Activated T-helper 2 cell treated with anti-CD3 and anti-CD28 coated beads, Interferon-gamma antibody, Interleukin-2, Interleukin-4, amounts not matched to agents 10 μg/mL and 5 μg/mL and 100 μg/mL, durations not matched to agents 14 hours and 24 hours and 36 hours (primary cell): ENCODE results near the gene KCNJ13. TPM values are rescaled to one million over a fixed set of nuclear protein-coding genes. Genes with fewer than 3 reads are reported as not detected.

Experiments
- DNase-seq: peaks from one replicate; pipeline ENCODE4 v3.0.0; 2021; ENCODE audit warnings: low spot score
- H3K27ac Mint-ChIP-seq: one replicate; pipeline ENCODE4 v1.8.0; 2021; ENCODE audit warnings: mixed read lengths
- H3K27me3 Mint-ChIP-seq: one replicate; pipeline ENCODE4 v1.8.0; 2021; ENCODE audit warnings: low read depth, mixed read lengths
- H3K36me3 Mint-ChIP-seq: one replicate; pipeline ENCODE4 v1.8.0; 2021; ENCODE audit warnings: low read depth, mixed read lengths
- H3K4me1 Mint-ChIP-seq: one replicate; pipeline ENCODE4 v1.8.0; 2021; ENCODE audit warnings: low read depth, mixed read lengths
- H3K4me3 Mint-ChIP-seq: one replicate; pipeline ENCODE4 v1.8.0; 2021; ENCODE audit warnings: low read depth, mild to moderate bottlenecking, moderate library complexity, mixed read lengths
- H3K9me3 Mint-ChIP-seq: one replicate; pipeline ENCODE4 v1.8.0; 2021; ENCODE audit warnings: mixed read lengths
- intact Hi-C: fragments of 100-400 bp; cut with micrococcal nuclease; formaldehyde crosslinking; loops from one replicate; pipeline ENCODE4 v1.15.1; 2023
- total RNA-seq: library from RNA; stranded (reverse); gene quantifications from 2 replicates; pipeline ENCODE4 v1.2.3, GENCODE V29; 2022

KCNJ13 gene
- total RNA-seq, 1 donor from 2014 or later: not detected

- Mint-ChIP-seq H3K36me3 (peaks cover 71% of the 10 kb centered on the region), H3K4me1 (peaks cover 5% of the 10 kb centered on the region), H3K4me3 (no peak overlapping the region), H3K27me3 (no peaks in the 10 kb centered on the region), H3K9me3 (no peaks in the 10 kb centered on the region), H3K27ac (no peak overlapping the region)
- DNase-seq: no peak
- intact Hi-C loops: no loop called here
These were observed 12.7 kb upstream of the KCNJ13 start for GRCh38 chr2:232789082-232789481.

- H3K4me1 Mint-ChIP-seq: peaks cover 8% of the 10 kb centered on the region
- peaks cover 82% of the 10 kb centered on the region for H3K36me3 Mint-ChIP-seq
- H3K27ac Mint-ChIP-seq: no peak overlapping the region
- H3K4me3 Mint-ChIP-seq: no peak overlapping the region
- no peak for DNase-seq
- intact Hi-C loops: no loop called here
- H3K27me3 Mint-ChIP-seq: no peaks in the 10 kb centered on the region
- H3K9me3 Mint-ChIP-seq: no peaks in the 10 kb centered on the region
These were observed 11.4 kb upstream of the KCNJ13 start for GRCh38 chr2:232787806-232788205.

- Mint-ChIP-seq H3K36me3 (peaks cover 61% of the 10 kb centered on the region), H3K4me1 (peaks cover 18% of the 10 kb centered on the region), H3K27me3 (no peaks in the 10 kb centered on the region), H3K9me3 (no peaks in the 10 kb centered on the region), H3K27ac (no peak overlapping the region), H3K4me3 (no peak overlapping the region)
- intact Hi-C loops: no loop called here
- DNase-seq: no peak
These were observed 6.9 kb upstream of the KCNJ13 start for GRCh38 chr2:232783278-232783677.

- intact Hi-C loops: loop anchor here (1.0 kb wide), 1 partner anchor 57 kb away; no protein-coding TSS in a partner anchor
- Mint-ChIP-seq H3K27ac (peak overlapping the region; percentile 78), H3K4me3 (no peak overlapping the region), H3K27me3 (no peaks in the 10 kb centered on the region), H3K4me1 (peaks cover 13% of the 10 kb centered on the region), H3K9me3 (no peaks in the 10 kb centered on the region), H3K36me3 (peaks cover 50% of the 10 kb centered on the region)
- DNase-seq: peak; percentile 20
These were observed 5.4 kb upstream of the KCNJ13 start for GRCh38 chr2:232781765-232782164.

- H3K4me1 Mint-ChIP-seq: peaks cover 15% of the 10 kb centered on the region
- no peak overlapping the region for H3K4me3 Mint-ChIP-seq
- no peaks in the 10 kb centered on the region for H3K9me3 Mint-ChIP-seq
- H3K27ac Mint-ChIP-seq: no peak overlapping the region
- no peak for DNase-seq
- intact Hi-C loops: no loop called here
- H3K27me3 Mint-ChIP-seq: no peaks in the 10 kb centered on the region
- H3K36me3 Mint-ChIP-seq: peaks cover 41% of the 10 kb centered on the region
These were observed 3.6 kb upstream of the KCNJ13 start for GRCh38 chr2:232779934-232780333.

- Mint-ChIP-seq H3K27me3 (no peaks in the 10 kb centered on the region), H3K4me1 (peaks cover 17% of the 10 kb centered on the region), H3K4me3 (no peak overlapping the region), H3K27ac (no peak overlapping the region), H3K36me3 (peaks cover 41% of the 10 kb centered on the region), H3K9me3 (no peaks in the 10 kb centered on the region)
- DNase-seq: no peak
- intact Hi-C loops: no loop called here
These were observed 3.1 kb upstream of the KCNJ13 start for GRCh38 chr2:232779465-232779864.

GRCh38 chr2:232777276-232777675 lies 911 bp upstream of the KCNJ13 start:
- Mint-ChIP-seq H3K4me1 (peaks cover 25% of the 10 kb centered on the region), H3K27ac (no peak overlapping the region), H3K4me3 (no peak overlapping the region), H3K36me3 (peaks cover 39% of the 10 kb centered on the region), H3K27me3 (no peaks in the 10 kb centered on the region), H3K9me3 (no peaks in the 10 kb centered on the region)
- no peak for DNase-seq
- intact Hi-C loops: no loop called here

- peaks cover 31% of the 10 kb centered on the region for H3K4me1 Mint-ChIP-seq
- H3K36me3 Mint-ChIP-seq: peaks cover 53% of the 10 kb centered on the region
- no peak for DNase-seq
- H3K9me3 Mint-ChIP-seq: no peaks in the 10 kb centered on the region
- no peaks in the 10 kb centered on the region for H3K27me3 Mint-ChIP-seq
- intact Hi-C loops: no loop called here
- H3K27ac Mint-ChIP-seq: no peak overlapping the region
- H3K4me3 Mint-ChIP-seq: no peak overlapping the region
These were observed 2.5 kb downstream of the KCNJ13 start for GRCh38 chr2:232773815-232774214.

GRCh38 chr2:232772531-232772930 lies 3.8 kb downstream of the KCNJ13 start:
- intact Hi-C loops: no loop called here
- peaks cover 58% of the 10 kb centered on the region for H3K36me3 Mint-ChIP-seq
- H3K27ac Mint-ChIP-seq: peak overlapping the region; percentile 43
- H3K4me1 Mint-ChIP-seq: peaks cover 31% of the 10 kb centered on the region
- H3K27me3 Mint-ChIP-seq: no peaks in the 10 kb centered on the region
- no peak for DNase-seq
- H3K4me3 Mint-ChIP-seq: no peak overlapping the region
- H3K9me3 Mint-ChIP-seq: no peaks in the 10 kb centered on the region

- Mint-ChIP-seq H3K27me3 (no peaks in the 10 kb centered on the region), H3K4me3 (no peak overlapping the region), H3K9me3 (no peaks in the 10 kb centered on the region), H3K36me3 (peaks cover 58% of the 10 kb centered on the region), H3K4me1 (peaks cover 31% of the 10 kb centered on the region), H3K27ac (peak overlapping the region; percentile 47)
- intact Hi-C loops: no loop called here
- DNase-seq: no peak
These were observed 4.5 kb downstream of the KCNJ13 start for GRCh38 chr2:232771870-232772269.

- Mint-ChIP-seq H3K27me3 (no peaks in the 10 kb centered on the region), H3K36me3 (peaks cover 60% of the 10 kb centered on the region), H3K4me3 (no peak overlapping the region), H3K9me3 (no peaks in the 10 kb centered on the region), H3K27ac (no peak overlapping the region), H3K4me1 (peaks cover 38% of the 10 kb centered on the region)
- no peak for DNase-seq
- intact Hi-C loops: no loop called here
These were observed 6.2 kb downstream of the KCNJ13 start for GRCh38 chr2:232770207-232770606.

GRCh38 chr2:232767866-232768265 lies 8.5 kb downstream of the KCNJ13 start:
- Mint-ChIP-seq H3K4me1 (peaks cover 27% of the 10 kb centered on the region), H3K4me3 (no peak overlapping the region), H3K27me3 (no peaks in the 10 kb centered on the region), H3K27ac (no peak overlapping the region), H3K36me3 (peaks cover 53% of the 10 kb centered on the region), H3K9me3 (no peaks in the 10 kb centered on the region)
- no peak for DNase-seq
- intact Hi-C loops: loop anchor here (10.0 kb wide), 1 partner anchor 287 kb away; no protein-coding TSS in a partner anchor

- Mint-ChIP-seq H3K27me3 (no peaks in the 10 kb centered on the region), H3K36me3 (peaks cover 54% of the 10 kb centered on the region), H3K9me3 (no peaks in the 10 kb centered on the region), H3K4me1 (peaks cover 21% of the 10 kb centered on the region), H3K4me3 (no peak overlapping the region), H3K27ac (no peak overlapping the region)
- intact Hi-C loops: loop anchor here (5.0 to 10.0 kb wide), 2 partner anchors 91 to 293 kb away; no protein-coding TSS in a partner anchor
- peak; percentile 25 for DNase-seq
These were observed 15.0 kb downstream of the KCNJ13 start for GRCh38 chr2:232761301-232761907.
